Measurements from ENCODE around the gene CCL8. TPM values are rescaled to one million over a fixed set of nuclear protein-coding genes. Genes with fewer than 3 reads are reported as not detected.

The CCL8 gene
- total RNA-seq, 1 donor from 2014 or later: 1.6 TPM

DNA sequence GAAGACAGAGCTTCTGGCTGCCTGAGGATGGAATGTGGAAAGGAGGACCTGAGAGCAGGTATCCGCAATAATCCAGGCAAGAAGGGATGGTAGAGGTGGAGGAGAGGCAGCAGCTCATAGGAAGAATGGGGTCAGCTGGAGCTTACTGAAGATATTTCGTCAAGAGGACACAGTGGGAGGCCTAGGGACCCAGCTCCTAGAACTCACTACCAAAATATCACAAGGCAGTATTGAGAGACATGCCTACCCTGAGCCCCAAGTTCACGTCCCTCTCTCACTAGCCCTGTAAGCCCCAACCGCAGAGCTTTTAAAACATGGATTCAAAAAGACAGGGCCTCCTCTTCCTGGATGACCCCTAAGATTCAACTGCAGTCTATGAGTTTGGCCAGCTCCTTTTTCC, 14.2 kb upstream of the CCL8 start:
- TF ChIP-seq, protein P1, sequence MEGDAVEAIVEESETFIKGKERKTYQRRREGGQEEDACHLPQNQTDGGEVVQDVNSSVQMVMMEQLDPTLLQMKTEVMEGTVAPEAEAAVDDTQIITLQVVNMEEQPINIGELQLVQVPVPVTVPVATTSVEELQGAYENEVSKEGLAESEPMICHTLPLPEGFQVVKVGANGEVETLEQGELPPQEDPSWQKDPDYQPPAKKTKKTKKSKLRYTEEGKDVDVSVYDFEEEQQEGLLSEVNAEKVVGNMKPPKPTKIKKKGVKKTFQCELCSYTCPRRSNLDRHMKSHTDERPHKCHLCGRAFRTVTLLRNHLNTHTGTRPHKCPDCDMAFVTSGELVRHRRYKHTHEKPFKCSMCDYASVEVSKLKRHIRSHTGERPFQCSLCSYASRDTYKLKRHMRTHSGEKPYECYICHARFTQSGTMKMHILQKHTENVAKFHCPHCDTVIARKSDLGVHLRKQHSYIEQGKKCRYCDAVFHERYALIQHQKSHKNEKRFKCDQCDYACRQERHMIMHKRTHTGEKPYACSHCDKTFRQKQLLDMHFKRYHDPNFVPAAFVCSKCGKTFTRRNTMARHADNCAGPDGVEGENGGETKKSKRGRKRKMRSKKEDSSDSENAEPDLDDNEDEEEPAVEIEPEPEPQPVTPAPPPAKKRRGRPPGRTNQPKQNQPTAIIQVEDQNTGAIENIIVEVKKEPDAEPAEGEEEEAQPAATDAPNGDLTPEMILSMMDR (IDR thresholded peaks at IDR 0.05): no peak
- H3K27me3 ChIP-seq (ENCODE audit: low read depth): no peaks in the 10 kb centered on the region
- no peak overlapping the region for H3K27ac ChIP-seq
- no peaks in the 10 kb centered on the region for H3K9me3 ChIP-seq
- intact Hi-C loops (cut with DNase I): no loop called here
- peaks cover 30% of the 10 kb centered on the region for H3K4me1 ChIP-seq
- ATAC-seq (no peak), DNase-seq (no peak)
- no peak overlapping the region for H3K4me3 ChIP-seq
- no peaks in the 10 kb centered on the region for H3K36me3 ChIP-seq

DNA sequence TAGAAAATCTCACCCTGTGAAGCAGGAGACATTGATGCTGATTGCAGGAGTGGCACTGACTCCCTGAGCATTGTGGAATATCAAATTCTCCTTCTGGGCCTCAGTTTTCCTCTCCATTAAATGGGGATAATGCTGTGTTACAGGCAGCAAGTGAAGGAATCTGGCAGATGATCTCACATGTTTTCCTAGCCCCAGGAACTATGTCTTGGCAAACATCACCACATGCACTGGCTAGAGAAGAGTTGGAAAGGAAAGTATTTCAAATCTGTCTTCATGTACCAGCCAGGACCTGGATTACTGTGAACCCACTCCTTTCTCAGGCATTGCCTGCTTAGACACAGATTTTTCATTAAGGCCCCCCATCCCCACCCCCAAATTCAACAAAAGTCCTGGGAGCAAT, 13.6 kb upstream of the CCL8 start:
- intact Hi-C loops (cut with DNase I): no loop called here
- ATAC-seq (no peak), DNase-seq (no peak)
- peaks cover 25% of the 10 kb centered on the region for H3K4me1 ChIP-seq
- no peak overlapping the region for H3K4me3 ChIP-seq
- no peaks in the 10 kb centered on the region for H3K9me3 ChIP-seq
- H3K27me3 ChIP-seq (ENCODE audit: low read depth): no peaks in the 10 kb centered on the region
- H3K36me3 ChIP-seq: no peaks in the 10 kb centered on the region
- no peak overlapping the region for H3K27ac ChIP-seq
- TF ChIP-seq, protein P1 (IDR thresholded peaks at IDR 0.05): no peak

DNA sequence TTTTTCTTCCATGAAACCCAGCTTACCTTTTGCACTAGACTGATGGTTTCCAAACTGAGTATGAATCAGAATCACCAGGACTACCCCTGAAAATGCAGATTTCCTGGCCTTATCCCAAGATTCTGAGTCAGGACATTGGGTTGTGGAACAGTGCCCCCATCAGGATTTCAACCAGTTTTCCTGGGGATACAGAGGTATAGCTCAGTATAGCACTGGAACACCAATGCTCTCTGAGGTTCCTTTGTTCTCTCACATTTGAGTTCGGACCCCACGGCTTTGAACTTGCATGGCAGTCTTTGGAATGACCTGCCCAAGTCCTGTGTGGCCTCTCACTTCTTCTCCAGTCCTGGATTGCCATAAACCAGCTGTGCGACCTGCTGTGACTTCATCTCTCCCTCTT, 12.8 kb upstream of the CCL8 start:
- Histone ChIP-seq H3K9me3 (no peaks in the 10 kb centered on the region), H3K27ac (no peak overlapping the region), H3K36me3 (no peaks in the 10 kb centered on the region), H3K27me3 (ENCODE audit: low read depth) (no peaks in the 10 kb centered on the region), H3K4me1 (peaks cover 19% of the 10 kb centered on the region), H3K4me3 (no peak overlapping the region)
- no peak for DNase-seq
- TF ChIP-seq, protein P1 (IDR thresholded peaks at IDR 0.05): peak; percentile 46
- peak; percentile 64 to 80 for ATAC-seq
- intact Hi-C loops (cut with DNase I): no loop called here

DNA sequence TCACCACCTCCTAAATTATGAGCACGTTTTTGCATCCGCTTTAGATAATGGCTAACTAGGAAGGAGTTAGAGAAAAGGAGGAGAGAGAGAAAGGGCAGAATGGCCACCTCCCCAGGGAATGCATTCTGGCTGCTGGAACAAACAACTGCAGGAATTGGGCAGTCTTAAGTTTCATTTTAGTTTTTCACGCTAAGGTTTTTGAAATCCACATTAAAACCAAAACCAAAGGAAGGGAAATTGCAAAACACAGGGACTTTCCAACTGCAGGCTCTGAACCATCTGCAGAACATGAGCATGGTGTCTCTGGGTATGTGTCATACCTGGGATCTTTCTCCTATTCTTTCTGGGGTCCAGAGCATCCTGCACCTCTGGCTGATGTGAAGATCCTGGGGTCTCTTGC, 12.1 kb upstream of the CCL8 start:
- no peaks in the 10 kb centered on the region for H3K9me3 ChIP-seq
- ATAC-seq: no peak
- no peaks in the 10 kb centered on the region for H3K36me3 ChIP-seq
- intact Hi-C loops (cut with DNase I): no loop called here
- H3K27me3 ChIP-seq (ENCODE audit: low read depth): no peaks in the 10 kb centered on the region
- DNase-seq: no peak
- H3K4me3 ChIP-seq: no peak overlapping the region
- TF ChIP-seq, protein P1 (IDR thresholded peaks at IDR 0.05): no peak
- peaks cover 19% of the 10 kb centered on the region for H3K4me1 ChIP-seq
- no peak overlapping the region for H3K27ac ChIP-seq

DNA sequence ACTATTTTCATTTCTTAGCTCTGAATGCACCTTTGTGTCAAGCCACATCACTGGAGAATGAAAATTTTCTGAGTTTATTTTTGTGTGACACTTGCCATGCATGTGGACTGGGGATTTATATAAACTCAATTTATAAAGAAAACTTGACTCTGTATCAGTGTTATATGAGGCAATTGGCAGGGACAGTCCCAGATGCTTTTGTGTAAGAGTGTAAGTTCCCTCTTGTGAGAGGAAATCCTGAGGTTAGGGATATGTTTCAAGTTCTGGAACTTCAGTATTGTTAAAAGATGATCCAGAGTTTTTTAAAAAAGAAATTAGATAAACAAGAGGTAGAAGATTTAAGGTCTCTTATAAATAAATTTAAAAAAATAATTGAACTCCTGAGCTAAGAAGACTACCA, 10.9 kb upstream of the CCL8 start:
- TF ChIP-seq, protein P1 (IDR thresholded peaks at IDR 0.05): no peak
- ATAC-seq (no peak), DNase-seq (no peak)
- Histone ChIP-seq H3K4me1 (peaks cover 19% of the 10 kb centered on the region), H3K27ac (no peak overlapping the region), H3K9me3 (no peaks in the 10 kb centered on the region), H3K4me3 (no peak overlapping the region), H3K36me3 (no peaks in the 10 kb centered on the region), H3K27me3 (ENCODE audit: low read depth) (no peaks in the 10 kb centered on the region)
- intact Hi-C loops (cut with DNase I): no loop called here

DNA sequence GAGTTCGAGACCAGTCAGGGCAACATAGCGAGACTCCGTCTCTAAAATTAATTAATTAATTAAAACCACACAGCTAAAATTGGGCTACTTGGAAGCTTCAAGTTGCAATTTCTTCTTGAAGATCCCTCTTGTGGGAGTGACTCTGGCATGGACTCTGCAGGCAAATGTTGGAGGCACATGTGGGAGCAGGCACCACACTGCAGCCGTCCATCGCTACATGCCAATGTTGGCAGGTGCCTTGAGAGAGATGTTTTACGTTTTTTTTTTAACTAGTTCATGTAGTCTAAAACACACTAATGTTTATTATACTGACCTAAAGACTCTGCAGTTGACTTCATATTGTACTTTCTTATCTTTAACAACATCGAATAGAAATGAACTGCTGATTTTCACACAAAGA, 7.9 kb upstream of the CCL8 start:
- DNase-seq (no peak), ATAC-seq (no peak)
- Histone ChIP-seq H3K4me3 (no peak overlapping the region), H3K27me3 (ENCODE audit: low read depth) (no peaks in the 10 kb centered on the region), H3K27ac (no peak overlapping the region), H3K4me1 (peaks cover 32% of the 10 kb centered on the region), H3K36me3 (no peaks in the 10 kb centered on the region), H3K9me3 (no peaks in the 10 kb centered on the region)
- TF ChIP-seq, protein P1 (IDR thresholded peaks at IDR 0.05): no peak
- intact Hi-C loops (cut with DNase I): no loop called here

Data from lower lobe of right lung (tissue), 2 donors.